MG63 (cell line): ENCODE results near the gene ADAMTS15. TPM values are rescaled to one million over a fixed set of nuclear protein-coding genes. Genes with fewer than 3 reads are reported as not detected.

Experiments used
- DNase-seq: peaks from one replicate; pipeline ENCODE4 v3.0.0-alpha.2; 2020
- H3K27me3 ChIP-seq: fragments of 250-450 bp; sonication (Bioruptor Pico); 2 replicates; pipeline ENCODE4 v1.5.1; 2020; ENCODE audit warnings: mild to moderate bottlenecking, moderate library complexity
- H3K36me3 ChIP-seq: fragments of 250-450 bp; sonication (Bioruptor Pico); 2 replicates; pipeline ENCODE4 v1.5.1; 2020; ENCODE audit warnings: mild to moderate bottlenecking, moderate library complexity
- H3K4me3 ChIP-seq: fragments of 250-450 bp; sonication (Bioruptor Pico); 2 replicates; pipeline ENCODE4 v1.5.1; 2020; ENCODE audit warnings: mild to moderate bottlenecking, moderate library complexity
- H3K9me3 ChIP-seq: fragments of 250-450 bp; sonication (Bioruptor Pico); 2 replicates; pipeline ENCODE4 v1.5.1; 2020; ENCODE audit warnings: mild to moderate bottlenecking, moderate library complexity
- total RNA-seq: library from RNA; depleted of rRNA; stranded (reverse); fragments of >200 nt; shearing (Covaris generic); gene quantifications from 2 replicates; pipeline ENCODE4 v1.2.3, GENCODE V29; 2014; ENCODE audit warnings: low replicate concordance

ADAMTS15 gene
- total RNA-seq, 1 experiment from 2014 or later, result 1.2 TPM

DNA sequence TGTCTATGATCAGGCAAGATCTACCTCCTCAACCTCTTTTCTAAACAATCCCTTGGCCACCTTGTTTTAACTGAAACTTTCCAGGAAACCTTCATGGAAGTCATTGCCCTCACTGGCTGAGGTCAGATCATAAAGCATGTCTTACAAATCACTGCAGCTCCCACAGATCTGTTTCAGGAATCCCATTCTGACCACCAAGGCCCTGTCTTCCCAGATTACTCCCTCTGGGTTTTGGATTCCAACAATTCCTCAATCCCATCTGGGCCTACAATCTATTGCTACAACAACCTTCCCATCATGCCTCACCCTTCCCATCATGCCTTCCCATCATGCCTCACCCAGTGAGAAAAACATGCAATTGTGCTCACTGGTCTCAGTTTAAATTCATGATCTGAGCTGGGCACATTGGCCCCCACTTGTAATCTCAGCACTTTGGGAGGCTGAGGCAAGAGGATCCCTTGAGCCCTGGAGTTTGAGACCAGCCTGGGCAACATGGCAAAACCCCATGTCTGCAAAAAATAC lies 15.9 kb downstream of the ADAMTS15 start:
- Histone ChIP-seq H3K27me3 (no peaks in the 10 kb centered on the region), H3K36me3 (no peaks in the 10 kb centered on the region), H3K4me3 (no peak overlapping the region), H3K9me3 (no peaks in the 10 kb centered on the region)
- DNase-seq, result no peak

DNA sequence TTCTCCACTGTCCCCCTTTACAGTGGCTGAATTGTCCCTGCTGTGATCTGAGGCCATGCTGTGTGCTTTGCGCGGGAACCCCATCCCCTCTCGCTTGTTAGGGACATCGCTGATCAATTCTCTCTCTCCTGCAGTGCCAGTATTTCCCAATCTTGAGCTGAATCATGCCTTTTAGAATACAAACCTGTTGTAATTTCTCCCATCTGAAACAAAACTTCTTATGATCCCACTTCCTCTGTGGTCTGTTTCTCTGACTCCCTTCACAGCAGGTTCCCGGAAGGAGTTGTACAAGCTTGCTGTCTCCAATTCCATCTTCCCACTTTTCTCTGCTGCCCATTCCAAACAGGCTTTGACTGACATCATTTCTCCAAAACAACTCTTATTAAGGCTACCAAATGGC lies 16.8 kb downstream of the ADAMTS15 start:
- no peaks in the 10 kb centered on the region for H3K36me3 ChIP-seq
- no peak for DNase-seq
- H3K9me3 ChIP-seq, result no peaks in the 10 kb centered on the region
- H3K4me3 ChIP-seq, result no peak overlapping the region
- H3K27me3 ChIP-seq, result no peaks in the 10 kb centered on the region

DNA sequence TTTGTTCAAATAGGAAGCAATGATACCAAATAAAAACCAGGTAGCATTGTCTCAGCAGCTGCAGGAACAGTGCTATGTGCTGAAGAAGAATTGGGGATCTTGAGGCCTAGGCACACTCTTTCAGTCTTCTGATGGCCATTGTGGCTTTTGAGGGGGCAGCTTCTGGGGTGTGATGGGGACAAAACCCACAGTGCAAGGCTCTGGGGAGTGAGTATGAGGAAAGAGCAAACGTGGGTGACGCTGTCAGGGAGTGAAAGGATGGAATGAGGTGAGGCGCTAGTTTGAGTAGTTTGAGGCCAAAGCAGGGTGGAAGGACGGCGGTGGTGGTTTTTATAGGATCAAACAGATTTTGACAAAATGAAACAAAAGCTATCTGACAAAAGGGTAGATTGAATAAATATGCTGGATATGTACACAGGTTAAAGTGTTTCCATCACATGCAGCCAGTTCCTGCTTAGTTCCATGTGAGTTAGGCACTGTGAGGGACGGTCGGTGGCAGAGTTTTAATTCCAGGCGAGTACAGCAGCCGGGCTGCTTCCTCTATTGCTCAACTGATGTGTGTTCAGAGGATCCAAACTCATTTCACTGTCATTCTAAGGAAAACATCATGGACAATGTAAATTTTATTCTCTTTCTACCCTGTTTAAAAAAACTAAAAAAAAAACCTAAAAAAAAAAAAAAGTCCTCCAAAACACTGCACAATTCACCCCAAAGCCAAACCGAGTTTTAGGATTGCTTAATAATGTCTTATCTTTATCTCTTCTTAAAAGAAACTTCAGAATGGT lies 18.9 kb downstream of the ADAMTS15 start:
- H3K9me3 ChIP-seq, result no peaks in the 10 kb centered on the region
- H3K27me3 ChIP-seq, result no peaks in the 10 kb centered on the region
- no peak overlapping the region for H3K4me3 ChIP-seq
- DNase-seq, result no peak
- H3K36me3 ChIP-seq, result no peaks in the 10 kb centered on the region

DNA sequence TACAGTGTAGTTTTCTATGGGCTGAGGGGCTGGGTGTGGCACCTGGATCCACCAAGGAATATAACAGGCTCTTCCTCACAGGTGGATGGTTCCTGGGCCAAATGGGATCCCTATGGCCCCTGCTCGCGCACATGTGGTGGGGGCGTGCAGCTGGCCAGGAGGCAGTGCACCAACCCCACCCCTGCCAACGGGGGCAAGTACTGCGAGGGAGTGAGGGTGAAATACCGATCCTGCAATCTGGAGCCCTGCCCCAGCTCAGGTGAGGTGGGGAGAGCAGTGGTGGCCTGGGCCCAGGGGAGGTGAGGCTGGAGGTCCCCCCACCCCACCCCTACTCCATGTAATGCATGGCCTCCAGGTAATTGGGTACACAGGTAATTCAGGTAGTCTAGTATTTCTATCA lies 20.7 kb downstream of the ADAMTS15 start:
- no peak overlapping the region for H3K4me3 ChIP-seq
- no peaks in the 10 kb centered on the region for H3K9me3 ChIP-seq
- DNase-seq, result no peak
- no peaks in the 10 kb centered on the region for H3K36me3 ChIP-seq
- no peaks in the 10 kb centered on the region for H3K27me3 ChIP-seq

DNA sequence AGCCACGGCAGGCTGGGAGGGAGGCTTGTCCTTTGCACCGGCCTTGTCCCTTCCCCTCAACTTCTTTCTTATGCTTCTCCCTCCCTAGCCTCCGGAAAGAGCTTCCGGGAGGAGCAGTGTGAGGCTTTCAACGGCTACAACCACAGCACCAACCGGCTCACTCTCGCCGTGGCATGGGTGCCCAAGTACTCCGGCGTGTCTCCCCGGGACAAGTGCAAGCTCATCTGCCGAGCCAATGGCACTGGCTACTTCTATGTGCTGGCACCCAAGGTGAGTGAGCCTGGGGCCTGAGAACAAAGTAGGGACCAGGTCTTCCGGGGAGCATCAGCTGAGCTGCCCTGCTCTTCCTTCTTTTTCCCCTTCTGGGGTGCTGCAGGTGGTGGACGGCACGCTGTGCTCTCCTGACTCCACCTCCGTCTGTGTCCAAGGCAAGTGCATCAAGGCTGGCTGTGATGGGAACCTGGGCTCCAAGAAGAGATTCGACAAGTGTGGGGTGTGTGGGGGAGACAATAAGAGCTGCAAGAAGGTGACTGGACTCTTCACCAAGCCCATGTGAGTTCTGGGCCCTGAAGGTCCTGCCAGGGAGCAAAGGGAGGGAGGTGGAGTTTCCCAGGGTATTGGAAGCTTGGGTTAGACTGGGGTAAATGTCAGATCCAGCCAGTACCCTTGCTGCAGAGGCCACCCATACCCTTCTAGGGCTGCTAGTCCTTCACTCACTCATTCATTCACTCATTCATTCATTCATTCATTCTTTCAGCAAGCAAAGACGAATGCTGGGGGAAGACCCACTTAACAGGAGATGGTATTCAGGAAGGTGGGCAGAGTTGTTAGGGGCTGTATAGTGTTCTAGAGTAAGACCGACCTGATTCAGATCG lies 22.6 kb downstream of the ADAMTS15 start:
- no peak for DNase-seq
- no peaks in the 10 kb centered on the region for H3K9me3 ChIP-seq
- H3K27me3 ChIP-seq, result no peaks in the 10 kb centered on the region
- H3K4me3 ChIP-seq, result no peak overlapping the region
- no peaks in the 10 kb centered on the region for H3K36me3 ChIP-seq

DNA sequence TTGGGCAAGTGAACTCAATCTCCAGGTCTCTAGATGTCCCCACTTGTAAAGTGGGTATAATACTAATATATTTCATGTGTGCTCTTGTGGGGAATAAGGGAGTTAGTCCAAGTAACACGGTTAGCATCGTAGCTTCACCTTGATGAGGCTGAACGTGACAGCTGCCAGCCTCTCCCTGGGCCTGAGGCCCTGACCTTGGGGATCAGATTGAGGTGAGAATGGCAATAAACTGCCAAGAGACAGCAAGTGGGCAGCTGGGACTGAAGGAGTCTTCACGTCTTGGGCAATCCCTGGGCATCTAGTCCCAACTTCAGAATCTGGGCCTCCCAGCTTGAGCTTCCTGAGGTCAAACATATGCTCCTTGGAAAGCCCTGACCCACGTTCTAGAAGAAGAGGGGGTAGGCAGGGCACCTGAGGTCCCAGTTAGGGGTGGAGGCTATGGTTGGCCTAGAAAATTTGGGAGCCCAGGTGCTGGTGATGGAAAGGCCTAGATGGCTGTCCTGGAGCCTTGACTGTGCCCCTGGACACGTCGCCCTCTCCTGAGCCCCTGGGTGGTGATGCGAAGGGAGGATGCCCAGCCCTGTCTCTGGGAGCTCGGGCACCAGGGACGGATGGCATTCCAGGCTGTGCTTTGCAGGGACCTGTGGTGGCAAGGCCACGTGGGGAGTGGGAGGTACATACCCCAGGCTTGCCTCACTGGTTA lies 23.4 kb downstream of the ADAMTS15 start:
- Histone ChIP-seq H3K27me3 (no peaks in the 10 kb centered on the region), H3K9me3 (no peaks in the 10 kb centered on the region), H3K4me3 (no peak overlapping the region), H3K36me3 (no peaks in the 10 kb centered on the region)
- no peak for DNase-seq

DNA sequence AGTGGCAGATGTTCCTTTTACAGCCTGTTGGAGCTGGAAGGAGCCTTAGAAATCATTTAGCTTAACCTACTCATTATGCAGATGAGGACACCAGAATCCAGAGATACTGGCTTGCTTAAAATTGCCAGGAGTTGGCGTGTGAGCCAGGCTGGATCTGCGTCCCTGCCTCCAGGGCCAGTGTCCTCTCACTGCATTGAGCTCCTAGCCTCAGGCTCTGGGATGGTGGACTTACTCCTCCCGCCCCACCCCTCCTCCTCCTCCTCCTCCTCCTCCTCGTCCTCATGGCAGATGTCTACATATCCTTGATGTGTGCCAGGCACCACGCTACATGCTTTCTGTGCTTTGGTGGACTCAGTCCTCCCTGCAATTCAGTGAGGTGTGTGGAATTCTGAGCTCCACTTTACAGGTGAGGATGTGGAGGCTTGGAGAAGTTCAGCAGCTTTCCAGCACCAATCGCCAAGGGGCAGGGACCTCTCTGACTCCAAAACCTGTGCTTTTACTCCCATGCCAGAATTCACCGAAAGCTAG lies 24.1 kb downstream of the ADAMTS15 start:
- Histone ChIP-seq H3K9me3 (no peaks in the 10 kb centered on the region), H3K27me3 (no peaks in the 10 kb centered on the region), H3K4me3 (no peak overlapping the region), H3K36me3 (no peaks in the 10 kb centered on the region)
- DNase-seq, result no peak

DNA sequence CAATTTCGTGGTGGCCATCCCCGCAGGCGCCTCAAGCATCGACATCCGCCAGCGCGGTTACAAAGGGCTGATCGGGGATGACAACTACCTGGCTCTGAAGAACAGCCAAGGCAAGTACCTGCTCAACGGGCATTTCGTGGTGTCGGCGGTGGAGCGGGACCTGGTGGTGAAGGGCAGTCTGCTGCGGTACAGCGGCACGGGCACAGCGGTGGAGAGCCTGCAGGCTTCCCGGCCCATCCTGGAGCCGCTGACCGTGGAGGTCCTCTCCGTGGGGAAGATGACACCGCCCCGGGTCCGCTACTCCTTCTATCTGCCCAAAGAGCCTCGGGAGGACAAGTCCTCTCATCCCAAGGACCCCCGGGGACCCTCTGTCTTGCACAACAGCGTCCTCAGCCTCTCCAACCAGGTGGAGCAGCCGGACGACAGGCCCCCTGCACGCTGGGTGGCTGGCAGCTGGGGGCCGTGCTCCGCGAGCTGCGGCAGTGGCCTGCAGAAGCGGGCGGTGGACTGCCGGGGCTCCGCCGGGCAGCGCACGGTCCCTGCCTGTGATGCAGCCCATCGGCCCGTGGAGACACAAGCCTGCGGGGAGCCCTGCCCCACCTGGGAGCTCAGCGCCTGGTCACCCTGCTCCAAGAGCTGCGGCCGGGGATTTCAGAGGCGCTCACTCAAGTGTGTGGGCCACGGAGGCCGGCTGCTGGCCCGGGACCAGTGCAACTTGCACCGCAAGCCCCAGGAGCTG lies 24.8 kb downstream of the ADAMTS15 start:
- H3K4me3 ChIP-seq, result no peak overlapping the region
- H3K36me3 ChIP-seq, result no peaks in the 10 kb centered on the region
- no peak for DNase-seq
- no peaks in the 10 kb centered on the region for H3K9me3 ChIP-seq
- no peaks in the 10 kb centered on the region for H3K27me3 ChIP-seq

DNA sequence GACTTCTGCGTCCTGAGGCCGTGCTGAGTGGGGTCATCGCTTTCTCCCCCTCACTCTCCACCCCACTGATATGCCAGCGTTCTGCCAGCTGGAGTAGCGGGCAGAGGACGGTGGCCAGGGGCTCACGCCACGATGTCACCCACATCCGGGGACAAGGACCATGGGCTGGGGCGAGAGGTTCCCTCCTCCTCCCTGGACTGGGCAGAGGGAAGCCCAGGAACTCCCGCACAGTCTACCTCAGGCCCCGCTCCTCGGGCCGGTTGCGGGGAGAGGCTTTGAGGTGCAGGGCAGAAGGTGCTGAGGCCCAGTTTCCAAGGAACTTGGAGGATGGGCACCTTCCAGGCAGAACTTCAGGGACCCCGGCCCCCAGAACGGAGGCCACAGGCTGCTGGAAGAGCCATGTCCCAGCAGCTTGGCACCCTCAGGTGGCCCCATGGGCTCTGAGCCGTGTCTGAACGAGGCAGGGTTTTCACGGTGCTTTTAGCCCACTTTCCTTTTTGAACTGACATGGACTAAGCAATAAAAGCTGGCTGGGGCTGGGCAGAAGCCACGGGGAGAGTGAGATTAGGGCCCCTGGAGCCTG lies 25.4 kb downstream of the ADAMTS15 start:
- H3K27me3 ChIP-seq, result no peaks in the 10 kb centered on the region
- H3K36me3 ChIP-seq, result no peaks in the 10 kb centered on the region
- no peak overlapping the region for H3K4me3 ChIP-seq
- DNase-seq, result no peak
- H3K9me3 ChIP-seq, result no peaks in the 10 kb centered on the region

DNA sequence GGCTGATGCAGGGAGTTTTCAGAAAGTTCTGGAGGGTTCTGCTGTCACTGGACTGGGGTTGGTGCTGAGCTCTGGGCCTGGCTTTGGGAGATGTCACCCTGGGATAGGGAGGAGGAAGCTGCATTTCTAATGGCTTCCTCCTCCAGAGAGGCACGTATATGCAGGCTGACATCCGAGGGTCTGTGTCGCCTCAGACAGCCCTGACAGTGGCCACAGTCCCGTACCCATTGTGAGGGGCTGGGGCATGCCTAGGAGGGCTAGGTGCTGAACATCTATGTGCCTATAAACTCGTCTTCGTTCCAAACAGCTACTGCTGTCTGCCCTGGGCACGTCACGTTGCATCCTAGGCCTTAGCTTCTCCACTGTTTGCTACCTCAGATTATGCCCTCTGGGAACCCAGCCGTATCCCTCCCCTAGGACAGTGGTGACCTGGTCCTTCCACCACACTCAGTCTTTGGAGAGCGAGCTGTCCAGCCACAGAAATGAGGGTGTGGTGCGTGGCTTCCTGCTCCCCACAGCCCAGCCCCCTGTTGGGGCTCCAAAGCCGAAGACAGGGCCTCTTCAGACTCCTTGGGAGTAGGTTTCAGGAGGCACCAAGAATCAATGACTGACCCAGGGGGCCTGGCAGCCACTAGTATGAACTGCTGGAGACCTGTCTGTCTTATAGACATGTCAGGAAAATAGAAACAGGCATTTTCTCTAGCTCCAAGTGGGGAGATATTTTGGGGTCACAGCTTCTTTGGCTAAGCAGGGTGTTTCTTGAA lies 26.4 kb downstream of the ADAMTS15 start:
- Histone ChIP-seq H3K4me3 (no peak overlapping the region), H3K27me3 (no peaks in the 10 kb centered on the region), H3K36me3 (no peaks in the 10 kb centered on the region), H3K9me3 (no peaks in the 10 kb centered on the region)
- DNase-seq, result no peak

DNA sequence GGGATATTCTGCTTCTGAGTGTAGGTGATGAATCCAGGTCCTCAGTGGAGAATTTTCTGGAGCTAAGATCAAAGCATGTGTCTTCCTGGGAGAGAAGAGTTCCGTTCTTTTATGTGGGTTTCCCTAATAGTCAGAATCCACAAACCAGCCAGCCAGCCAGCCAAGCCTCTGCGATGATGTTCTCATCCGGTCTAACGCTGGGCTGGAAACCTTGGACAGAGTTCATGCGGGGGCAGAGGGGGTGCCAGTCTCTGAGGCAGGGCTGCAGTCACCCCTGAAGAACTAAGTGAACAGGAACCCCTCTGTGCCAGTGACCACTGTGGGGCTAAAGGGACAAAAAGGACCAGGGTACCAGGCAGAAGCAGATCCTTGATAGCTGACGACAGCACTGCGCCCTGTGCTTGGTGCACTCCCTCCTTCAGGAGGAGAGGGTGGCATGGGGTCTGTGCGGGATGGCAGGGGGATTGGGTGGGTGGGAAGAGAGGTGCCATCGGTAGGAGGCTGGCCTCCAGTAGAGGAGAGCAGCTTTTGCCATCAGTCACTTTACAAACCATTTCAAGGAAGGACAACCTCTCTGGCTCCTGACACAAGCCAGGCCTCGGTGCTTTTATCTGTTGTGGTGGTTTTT lies 27.1 kb downstream of the ADAMTS15 start:
- H3K27me3 ChIP-seq, result no peaks in the 10 kb centered on the region
- no peaks in the 10 kb centered on the region for H3K9me3 ChIP-seq
- H3K4me3 ChIP-seq, result no peak overlapping the region
- H3K36me3 ChIP-seq, result no peaks in the 10 kb centered on the region
- no peak for DNase-seq

DNA sequence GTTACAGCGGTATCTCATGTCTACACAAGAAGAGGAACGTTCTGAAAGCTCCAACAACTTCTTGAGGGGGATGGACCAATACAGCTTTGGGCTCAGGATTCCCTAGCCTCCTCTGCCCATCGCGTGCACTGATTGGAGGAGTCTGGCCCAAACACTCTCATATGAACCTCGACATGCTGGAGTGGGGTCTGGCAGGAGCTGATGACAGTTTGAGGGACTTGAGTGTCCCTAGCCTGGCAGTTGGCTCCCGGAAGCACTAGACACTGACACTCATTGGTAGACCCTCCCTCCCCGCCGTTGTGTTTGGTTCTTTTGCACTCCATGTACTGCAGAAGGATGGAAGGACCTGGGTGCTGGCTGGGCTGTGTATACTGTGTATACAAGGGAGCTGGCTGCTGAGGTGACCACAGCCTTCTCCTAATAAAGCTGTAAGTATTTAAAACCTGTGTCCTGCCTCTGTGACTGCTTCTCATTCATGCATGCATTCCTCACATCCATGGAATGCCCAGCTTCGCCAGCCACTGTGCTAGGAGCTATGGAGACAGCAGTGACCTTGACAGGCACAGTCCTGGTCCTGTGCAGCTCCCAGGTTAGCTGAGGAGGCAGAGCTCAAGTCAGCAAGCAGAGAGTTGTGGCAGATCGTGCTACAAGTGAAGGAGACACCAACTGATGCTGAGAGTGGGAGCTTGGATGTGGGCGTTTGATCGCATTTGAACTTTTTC lies 27.9 kb downstream of the ADAMTS15 start:
- no peak overlapping the region for H3K4me3 ChIP-seq
- H3K36me3 ChIP-seq, result no peaks in the 10 kb centered on the region
- H3K9me3 ChIP-seq, result no peaks in the 10 kb centered on the region
- DNase-seq, result no peak
- no peaks in the 10 kb centered on the region for H3K27me3 ChIP-seq

DNA sequence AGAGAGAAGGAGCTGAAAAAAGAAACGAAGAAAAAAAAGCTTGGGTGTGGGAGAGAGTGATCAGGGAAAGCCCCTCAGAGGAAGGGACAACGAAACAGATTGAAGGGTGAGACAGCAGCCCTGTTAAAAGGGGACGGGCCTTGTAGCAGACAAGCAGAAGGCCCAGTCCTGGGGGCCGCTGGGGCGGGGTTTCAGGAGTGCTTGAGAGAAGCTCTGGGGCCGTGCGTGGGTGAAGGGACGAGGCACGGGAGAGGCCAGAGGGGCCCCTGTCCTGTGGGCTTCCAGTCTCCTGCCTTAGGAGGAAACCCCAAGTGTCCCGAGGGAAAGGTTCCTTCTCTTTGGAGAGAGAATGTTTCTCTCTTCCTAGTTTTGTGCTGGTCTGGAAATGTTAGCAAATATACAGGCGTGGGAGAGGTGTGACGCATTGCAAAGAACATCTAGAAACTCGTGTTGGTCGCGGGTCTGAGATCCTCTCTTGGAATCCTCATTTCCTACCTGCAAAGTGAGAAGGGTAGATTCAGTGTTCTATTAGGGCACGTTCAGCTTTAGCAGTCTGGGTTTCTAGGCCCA lies 28.6 kb downstream of the ADAMTS15 start:
- Histone ChIP-seq H3K36me3 (no peaks in the 10 kb centered on the region), H3K27me3 (no peaks in the 10 kb centered on the region), H3K4me3 (no peak overlapping the region), H3K9me3 (no peaks in the 10 kb centered on the region)
- no peak for DNase-seq

DNA sequence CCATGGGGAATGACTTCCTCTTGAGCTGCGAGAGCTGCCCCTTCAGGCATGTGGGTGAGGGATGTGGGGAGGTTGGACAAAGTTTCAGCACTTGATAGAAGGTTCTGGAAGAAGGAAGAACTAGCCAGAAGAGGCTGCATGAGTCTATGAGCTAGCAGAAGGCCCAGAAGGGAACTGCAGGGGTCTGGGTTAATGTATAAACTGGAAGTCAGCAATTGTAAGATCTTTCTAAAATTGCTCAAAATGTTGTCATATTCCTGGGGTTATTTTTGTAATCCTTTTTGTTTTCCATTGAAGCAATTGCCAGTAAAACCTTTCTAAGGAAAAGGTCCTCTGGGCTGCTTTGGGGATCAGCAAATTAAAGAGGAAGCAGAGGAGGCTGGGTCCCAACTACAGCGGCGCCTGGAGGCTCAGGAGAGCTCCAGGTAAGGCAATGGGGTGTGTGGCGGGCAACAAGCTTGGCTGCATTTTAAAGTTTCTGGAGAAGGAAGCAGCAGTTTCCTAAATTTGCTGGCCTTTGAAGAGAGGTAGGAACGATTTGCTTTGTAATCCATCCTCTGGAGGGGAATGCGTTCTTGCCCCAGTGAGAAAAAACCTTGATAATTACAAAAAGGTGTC lies 29.2 kb downstream of the ADAMTS15 start:
- Histone ChIP-seq H3K4me3 (no peak overlapping the region), H3K27me3 (no peaks in the 10 kb centered on the region), H3K9me3 (no peaks in the 10 kb centered on the region), H3K36me3 (no peaks in the 10 kb centered on the region)
- no peak for DNase-seq
